AG10803 (cell line): ENCODE results near the gene LAMC3.

Experiments
- DNase-seq: peaks from one replicate; pipeline ENCODE4 v3.0.0; 2010; ENCODE audit warnings: low read depth
- H3K4me3 ChIP-seq: 2 replicates; pipeline ENCODE4 v1.5.1; 2011; ENCODE audit warnings: mild to moderate bottlenecking, low read length, control low read depth
- TF ChIP-seq, protein P1 (sequence below): conservative IDR thresholded peaks from 2 replicates; pipeline ENCODE4 v1.5.1; 2011; ENCODE audit warnings: mild to moderate bottlenecking, low read length, control low read depth, inconsistent platforms

Gene LAMC3

DNA sequence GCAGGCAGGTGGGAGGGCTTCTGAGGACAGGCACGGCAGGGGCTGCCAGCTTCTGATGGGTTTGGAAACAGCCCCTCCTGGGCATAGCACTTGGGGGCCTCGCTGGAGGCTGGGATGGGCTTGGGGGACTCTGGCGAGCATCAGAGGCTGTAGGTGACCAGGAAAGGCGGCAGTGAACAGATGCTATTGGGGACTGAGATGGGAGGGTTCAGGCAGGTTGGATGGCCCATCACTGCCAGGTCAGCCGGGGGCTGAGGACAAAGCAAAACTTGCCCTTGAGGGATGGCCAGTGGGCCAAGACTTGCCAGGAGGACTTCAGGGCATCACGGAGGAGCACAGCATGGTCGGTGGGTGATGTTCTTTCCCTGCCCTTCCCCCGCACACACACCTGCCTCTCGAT, 94.0 kb downstream of the LAMC3 start:
- no peak overlapping the region for H3K4me3 ChIP-seq
- TF ChIP-seq, protein P1, sequence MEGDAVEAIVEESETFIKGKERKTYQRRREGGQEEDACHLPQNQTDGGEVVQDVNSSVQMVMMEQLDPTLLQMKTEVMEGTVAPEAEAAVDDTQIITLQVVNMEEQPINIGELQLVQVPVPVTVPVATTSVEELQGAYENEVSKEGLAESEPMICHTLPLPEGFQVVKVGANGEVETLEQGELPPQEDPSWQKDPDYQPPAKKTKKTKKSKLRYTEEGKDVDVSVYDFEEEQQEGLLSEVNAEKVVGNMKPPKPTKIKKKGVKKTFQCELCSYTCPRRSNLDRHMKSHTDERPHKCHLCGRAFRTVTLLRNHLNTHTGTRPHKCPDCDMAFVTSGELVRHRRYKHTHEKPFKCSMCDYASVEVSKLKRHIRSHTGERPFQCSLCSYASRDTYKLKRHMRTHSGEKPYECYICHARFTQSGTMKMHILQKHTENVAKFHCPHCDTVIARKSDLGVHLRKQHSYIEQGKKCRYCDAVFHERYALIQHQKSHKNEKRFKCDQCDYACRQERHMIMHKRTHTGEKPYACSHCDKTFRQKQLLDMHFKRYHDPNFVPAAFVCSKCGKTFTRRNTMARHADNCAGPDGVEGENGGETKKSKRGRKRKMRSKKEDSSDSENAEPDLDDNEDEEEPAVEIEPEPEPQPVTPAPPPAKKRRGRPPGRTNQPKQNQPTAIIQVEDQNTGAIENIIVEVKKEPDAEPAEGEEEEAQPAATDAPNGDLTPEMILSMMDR, result no peak
- no peak for DNase-seq

GRCh38 chr9:131103535-131103934, 94.6 kb downstream of the LAMC3 start:
- no peak for DNase-seq
- H3K4me3 ChIP-seq, result no peak overlapping the region
- TF ChIP-seq, protein P1, result no peak

- no peak overlapping the region for H3K4me3 ChIP-seq
- no peak for DNase-seq
- TF ChIP-seq, protein P1, result no peak
These were observed 95.2 kb downstream of the LAMC3 start for GRCh38 chr9:131104016-131104740.

GRCh38 chr9:131105952-131106351, 97.0 kb downstream of the LAMC3 start:
- TF ChIP-seq, protein P1, result no peak
- no peak for DNase-seq

GRCh38 chr9:131107760-131108159, 98.8 kb downstream of the LAMC3 start:
- TF ChIP-seq, protein P1, result no peak
- no peak overlapping the region for H3K4me3 ChIP-seq
- no peak for DNase-seq

More at GRCh38 chr9:131105952-131106351, 97.0 kb downstream of the LAMC3 start:
- no peak overlapping the region for H3K4me3 ChIP-seq

DNA sequence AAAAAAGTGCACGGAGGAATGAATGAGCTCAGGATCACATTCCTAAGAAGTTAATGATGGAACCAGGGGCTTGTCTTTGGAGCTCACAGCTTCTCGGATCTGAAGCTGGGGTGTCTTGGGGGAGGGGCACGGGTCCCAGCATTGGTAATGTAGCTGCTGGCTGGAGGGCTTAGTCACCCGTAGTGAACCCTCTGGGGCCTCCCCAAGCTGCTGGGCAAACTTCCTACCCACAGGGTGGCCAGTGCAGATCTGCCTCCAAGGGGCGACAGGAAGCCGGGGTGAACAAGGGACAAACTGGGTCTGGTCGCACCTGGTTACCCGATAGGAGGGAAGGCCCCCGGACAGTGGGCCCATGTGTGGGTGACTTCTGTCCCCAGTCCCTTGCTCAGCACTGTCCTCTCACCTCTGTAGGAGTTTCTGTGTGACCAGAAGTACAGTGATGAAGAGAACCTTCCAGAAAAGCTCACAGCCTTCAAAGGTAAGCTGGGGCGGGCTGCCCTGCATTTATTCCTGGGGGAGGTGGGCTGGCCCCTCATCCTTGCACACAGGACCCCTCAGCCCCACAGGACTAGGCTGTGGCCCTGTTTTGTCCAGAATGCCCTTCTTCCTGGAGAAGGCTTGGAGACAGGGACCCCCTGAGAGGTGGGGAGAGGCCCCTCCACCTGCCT, 102.3 kb downstream of the LAMC3 start:
- TF ChIP-seq, protein P1, result no peak
- no peak for DNase-seq
- no peak overlapping the region for H3K4me3 ChIP-seq

DNA sequence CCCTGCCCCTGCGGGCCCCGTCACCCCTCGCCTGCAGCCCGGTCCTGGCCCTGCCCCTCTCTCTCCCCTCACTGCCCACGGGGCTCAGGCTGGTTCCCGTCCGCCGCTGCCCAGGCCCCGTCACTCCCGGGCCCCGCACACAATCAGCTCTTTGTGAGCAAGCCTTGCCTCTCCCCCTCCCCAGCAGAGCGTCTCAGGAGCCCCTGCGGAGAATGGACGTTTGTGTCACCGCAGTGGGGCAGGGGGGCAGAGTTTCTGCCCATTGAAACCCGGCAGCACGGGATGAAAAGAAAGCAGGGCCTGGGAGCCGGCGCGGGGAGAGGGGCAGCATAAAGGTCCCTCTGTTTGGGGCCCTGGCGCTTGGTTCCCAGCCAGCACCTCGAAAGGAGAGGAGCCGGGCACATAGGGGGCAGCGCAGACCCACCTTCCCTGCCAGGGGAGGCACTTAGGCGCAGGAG, 102.9 kb downstream of the LAMC3 start:
- DNase-seq, result no peak
- TF ChIP-seq, protein P1, result no peak
- H3K4me3 ChIP-seq, result no peak overlapping the region
